ENCODE results near the gene FAM174C. TPM values are rescaled to one million over a fixed set of nuclear protein-coding genes. Genes with fewer than 3 reads are reported as not detected.

Gene FAM174C
- total and polyA plus RNA-seq, 12 donors = 8.2 to 70.2 (median 13.4) TPM

DNA sequence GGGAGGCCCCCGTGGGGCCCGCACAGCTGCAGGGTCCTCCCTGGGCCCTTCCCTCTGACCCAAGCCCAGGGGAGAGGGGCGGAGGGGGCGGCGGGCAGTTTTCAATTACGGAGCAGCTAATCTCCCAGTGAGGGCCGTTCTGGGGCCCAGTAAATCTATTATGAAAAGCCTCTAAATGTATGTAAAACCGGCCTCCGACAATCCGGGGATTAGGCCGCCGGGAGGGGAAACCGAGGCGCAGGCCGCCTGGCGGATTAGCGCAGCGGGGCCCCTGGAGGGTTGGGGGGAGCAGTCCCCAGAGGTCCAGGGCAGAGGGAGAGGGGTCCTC, 35.5 kb downstream of the FAM174C start:
- Histone ChIP-seq H3K27ac (no peak overlapping the region), H3K36me3 (no peaks in the 10 kb centered on the region), H3K4me3 (no peak overlapping the region), H3K4me1 (peaks cover 0 to 6% (median 4%) of the 10 kb centered on the region in 9 donors), H3K27me3 (peaks cover 0 to 56% (median 42%) of the 10 kb centered on the region in 7 donors), H3K9me3 (no peaks in the 10 kb centered on the region)
- no peak for TF ChIP-seq CTCF (IDR thresholded peaks at IDR 0.05)
- ATAC-seq = no peak
- DNase-seq = no peak
- intact Hi-C loops (cut with DNase I) = loop anchor here in 1 of 10 donors (10.0 kb wide), 1 partner anchor 214 kb away; the partner anchor contains the start of gene PLK5
- WGBS, 2 donors = 88 to 89% methylated on average over 18 of the region's 18 CpGs

- DNase-seq = no peak
- H3K27ac ChIP-seq = no peak overlapping the region
- H3K36me3 ChIP-seq = no peaks in the 10 kb centered on the region
- peaks cover 0 to 9% (median 5%) of the 10 kb centered on the region in 9 donors for H3K4me1 ChIP-seq
- ATAC-seq = no peak
- no peak for TF ChIP-seq CTCF (IDR thresholded peaks at IDR 0.05)
- intact Hi-C loops (cut with DNase I) = loop anchor here in 1 of 10 donors (10.0 kb wide), 1 partner anchor 213 kb away; the partner anchor contains the start of gene PLK5
- H3K9me3 ChIP-seq = no peaks in the 10 kb centered on the region
- H3K27me3 ChIP-seq = peaks cover 0 to 64% (median 50%) of the 10 kb centered on the region in 7 donors
- 59 to 62% methylated on average over 21 of the region's 21 CpGs for WGBS, 2 donors
- no peak overlapping the region for H3K4me3 ChIP-seq
These were observed 36.3 kb downstream of the FAM174C start for GRCh38 chr19:1311543-1312091.

- WGBS, 2 donors = 71 to 74% methylated on average over 57 to 61 of the region's 61 CpGs
- Histone ChIP-seq H3K4me1 (peaks cover 0 to 9% (median 5%) of the 10 kb centered on the region in 9 donors), H3K27me3 (peaks cover 0 to 78% (median 61%) of the 10 kb centered on the region in 7 donors), H3K36me3 (no peaks in the 10 kb centered on the region), H3K4me3 (no peak overlapping the region), H3K9me3 (no peaks in the 10 kb centered on the region), H3K27ac (no peak overlapping the region)
- intact Hi-C loops (cut with DNase I) = loop anchor here in 1 of 10 donors (10.0 kb wide), 1 partner anchor 212 kb away; the partner anchor contains the start of gene PLK5
- ATAC-seq = no peak
- no peak for DNase-seq
- TF ChIP-seq CTCF (IDR thresholded peaks at IDR 0.05) = no peak
These were observed 37.7 kb downstream of the FAM174C start for GRCh38 chr19:1312767-1313694.
